HG02973 (cell line): ENCODE measurements around the gene MID1IP1.

ENCODE experiments used
- ATAC-seq: cut with Tn5 transposase; IDR thresholded peaks from one replicate; pipeline ENCODE4 v1.9.1; 2021; ENCODE audit warnings: moderate library complexity; ENCODE audit not compliant: unreplicated experiment

MID1IP1 gene

GRCh38 chrX:38800981-38801845 lies at the start of gene MID1IP1:
Gene MID1IP1, plus strand, starts transcription at chrX:38801459. Its CDS starts 3,488 bp downstream, at chrX:38804947.
- peak; percentile 53 for ATAC-seq

GRCh38 chrX:38754102-38754790 lies 47.0 kb upstream of the MID1IP1 start:
- ATAC-seq = no peak

GRCh38 chrX:38754818-38755718 lies 46.2 kb upstream of the MID1IP1 start:
- no peak for ATAC-seq

- ATAC-seq = no peak
These were observed 40.4 kb upstream of the MID1IP1 start for GRCh38 chrX:38760883-38761282.

- ATAC-seq = no peak
These were observed 33.2 kb upstream of the MID1IP1 start for GRCh38 chrX:38768079-38768478.

- ATAC-seq = no peak
These were observed 31.1 kb upstream of the MID1IP1 start for GRCh38 chrX:38770152-38770551.

- ATAC-seq = no peak
These were observed 27.0 kb upstream of the MID1IP1 start for GRCh38 chrX:38774249-38774648.

- ATAC-seq = no peak
These were observed 4.3 kb upstream of the MID1IP1 start for GRCh38 chrX:38796946-38797345.

GRCh38 chrX:38798956-38799355 lies 2.3 kb upstream of the MID1IP1 start:
- no peak for ATAC-seq

- no peak for ATAC-seq
These were observed 1.2 kb upstream of the MID1IP1 start for GRCh38 chrX:38799995-38800580.

- ATAC-seq = no peak
These were observed 2.0 kb downstream of the MID1IP1 start for GRCh38 chrX:38803243-38803587.

GRCh38 chrX:38803588-38804431 lies 2.6 kb downstream of the MID1IP1 start:
- peak; percentile 51 for ATAC-seq

GRCh38 chrX:38804432-38804681 lies 3.1 kb downstream of the MID1IP1 start:
- no peak for ATAC-seq

- ATAC-seq = peak; percentile 3
These were observed 3.6 kb downstream of the MID1IP1 start for GRCh38 chrX:38804682-38805431.

GRCh38 chrX:38805432-38806389 lies 4.5 kb downstream of the MID1IP1 start:
- peak; percentile 27 for ATAC-seq

- no peak for ATAC-seq
These were observed 5.8 kb downstream of the MID1IP1 start for GRCh38 chrX:38806875-38807621.

- no peak for ATAC-seq
These were observed 6.6 kb downstream of the MID1IP1 start for GRCh38 chrX:38807873-38808272.
